ENCODE results near the gene SRGAP3. TPM values are rescaled to one million over a fixed set of nuclear protein-coding genes. Genes with fewer than 3 reads are reported as not detected.

SRGAP3 gene
- total and polyA plus RNA-seq, 7 donors, result 0.69 to 7.7 (median 5.8) TPM

- 64 to 73% methylated on average over 17 of the region's 17 CpGs for WGBS, 2 donors
- Histone ChIP-seq H3K27ac (no peak overlapping the region), H3K9me3 (no peaks in the 10 kb centered on the region), H3K4me1 (no peaks in the 10 kb centered on the region), H3K4me3 (no peak overlapping the region), H3K27me3 (no peaks in the 10 kb centered on the region), H3K36me3 (no peaks in the 10 kb centered on the region)
- no peak for DNase-seq
- no peak for TF ChIP-seq EP300 (IDR thresholded peaks at IDR 0.05)
- TF ChIP-seq POLR2A (IDR thresholded peaks at IDR 0.05), result no peak
- no peak for TF ChIP-seq POLR2AphosphoS5 (IDR thresholded peaks at IDR 0.05)
- TF ChIP-seq CTCF (IDR thresholded peaks at IDR 0.05), result no peak
- intact Hi-C loops (cut with DNase I), result no loop called here
These were observed 150.4 kb downstream of the SRGAP3 start for GRCh38 chr3:9098716-9099675.

DNA sequence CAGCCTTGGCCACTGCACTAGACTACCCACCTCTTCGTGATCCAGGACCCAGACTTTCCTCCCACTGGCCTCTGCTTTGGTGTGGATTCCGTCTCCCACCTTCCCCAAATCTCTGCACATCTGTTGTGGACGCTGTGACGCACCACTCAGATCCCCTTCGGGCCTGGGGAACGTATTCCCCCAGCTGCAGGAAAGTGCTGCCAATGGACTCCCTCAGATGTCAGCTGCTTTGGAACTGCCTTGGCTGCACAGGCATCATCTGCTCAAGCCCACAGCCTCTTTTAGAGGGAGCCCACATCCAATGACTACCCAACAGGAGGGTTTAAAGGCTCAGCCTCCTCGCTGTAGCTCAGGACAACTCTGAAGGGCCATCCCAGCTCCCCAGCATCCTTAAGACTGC lies 152.0 kb downstream of the SRGAP3 start:
- WGBS, 2 donors, result 88 to 94% methylated on average over 7 of the region's 7 CpGs
- H3K4me1 ChIP-seq, result no peaks in the 10 kb centered on the region
- H3K36me3 ChIP-seq, result no peaks in the 10 kb centered on the region
- H3K9me3 ChIP-seq, result no peaks in the 10 kb centered on the region
- DNase-seq, result no peak
- intact Hi-C loops (cut with DNase I), result no loop called here
- H3K4me3 ChIP-seq, result no peak overlapping the region
- no peaks in the 10 kb centered on the region for H3K27me3 ChIP-seq
- H3K27ac ChIP-seq, result no peak overlapping the region
- no peak for TF ChIP-seq POLR2A (IDR thresholded peaks at IDR 0.05)
- TF ChIP-seq POLR2AphosphoS5 (IDR thresholded peaks at IDR 0.05), result no peak
- TF ChIP-seq CTCF (IDR thresholded peaks at IDR 0.05), result no peak
- no peak for TF ChIP-seq EP300 (IDR thresholded peaks at IDR 0.05)

DNA sequence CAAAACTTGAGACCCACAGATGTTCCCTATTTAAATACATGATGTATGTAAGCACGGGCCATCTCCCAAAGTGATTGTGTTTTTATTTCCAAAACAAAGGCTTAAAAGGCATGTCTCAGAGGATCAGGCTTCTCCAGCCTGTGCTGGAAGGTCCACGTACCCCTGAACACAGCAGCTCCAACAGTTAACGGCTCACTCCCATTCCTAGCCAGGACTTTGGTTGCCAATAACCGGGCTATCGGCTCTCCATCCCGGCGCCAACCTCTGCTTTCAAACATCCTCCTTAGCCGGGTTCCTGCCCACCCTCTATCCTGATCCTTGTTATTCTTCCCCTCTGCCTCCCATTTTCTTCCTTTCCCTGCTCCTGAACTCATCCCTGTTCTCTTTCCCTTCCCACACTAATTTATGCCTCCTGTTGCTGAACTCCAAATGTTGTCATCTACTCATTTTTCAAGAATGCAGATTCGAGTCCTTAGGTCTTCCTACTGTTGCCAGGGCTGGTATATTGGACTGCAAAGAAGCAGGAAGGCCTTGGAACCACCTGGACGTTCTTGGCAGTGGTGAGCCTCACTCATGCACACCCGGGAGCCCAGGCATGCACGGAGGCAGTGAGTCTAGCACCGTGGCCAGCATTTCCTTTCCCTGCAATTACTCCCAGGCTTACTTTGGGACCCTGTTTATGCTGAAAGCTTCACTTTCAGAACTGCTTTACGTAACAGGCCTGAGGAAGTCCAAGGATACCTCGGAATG lies 157.8 kb downstream of the SRGAP3 start:
- Histone ChIP-seq H3K4me1 (peaks cover 0 to 9% (median 0%) of the 10 kb centered on the region in 4 donors), H3K27ac (no peak overlapping the region), H3K9me3 (no peaks in the 10 kb centered on the region), H3K27me3 (no peaks in the 10 kb centered on the region), H3K4me3 (no peak overlapping the region), H3K36me3 (no peaks in the 10 kb centered on the region)
- intact Hi-C loops (cut with DNase I), result no loop called here
- TF ChIP-seq POLR2AphosphoS5 (IDR thresholded peaks at IDR 0.05) (no peak), EP300 (IDR thresholded peaks at IDR 0.05) (no peak), CTCF (IDR thresholded peaks at IDR 0.05) (no peak), POLR2A (IDR thresholded peaks at IDR 0.05) (no peak)
- no peak for DNase-seq
- 69 to 73% methylated on average over 15 of the region's 15 CpGs for WGBS, 2 donors

GRCh38 chr3:9088441-9089353 lies 160.7 kb downstream of the SRGAP3 start:
- Histone ChIP-seq H3K4me3 (no peak overlapping the region), H3K36me3 (no peaks in the 10 kb centered on the region), H3K9me3 (no peaks in the 10 kb centered on the region), H3K4me1 (peaks cover 0 to 9% (median 0%) of the 10 kb centered on the region in 4 donors), H3K27ac (no peak overlapping the region), H3K27me3 (no peaks in the 10 kb centered on the region)
- TF ChIP-seq CTCF (IDR thresholded peaks at IDR 0.05), result no peak
- no peak for DNase-seq
- intact Hi-C loops (cut with DNase I), result no loop called here
- WGBS, 2 donors, result 24 to 60% methylated on average over 12 of the region's 12 CpGs
